ENCODE data around the gene MSI2. TPM values are rescaled to one million over a fixed set of nuclear protein-coding genes. Genes with fewer than 3 reads are reported as not detected.

The MSI2 gene
- total and polyA plus RNA-seq, 9 of the 15 experiments (the other 6 are each of a cell fraction or from before 2014, with no cell fraction given) = 4.6 to 61.8 (median 42.4) TPM

DNA sequence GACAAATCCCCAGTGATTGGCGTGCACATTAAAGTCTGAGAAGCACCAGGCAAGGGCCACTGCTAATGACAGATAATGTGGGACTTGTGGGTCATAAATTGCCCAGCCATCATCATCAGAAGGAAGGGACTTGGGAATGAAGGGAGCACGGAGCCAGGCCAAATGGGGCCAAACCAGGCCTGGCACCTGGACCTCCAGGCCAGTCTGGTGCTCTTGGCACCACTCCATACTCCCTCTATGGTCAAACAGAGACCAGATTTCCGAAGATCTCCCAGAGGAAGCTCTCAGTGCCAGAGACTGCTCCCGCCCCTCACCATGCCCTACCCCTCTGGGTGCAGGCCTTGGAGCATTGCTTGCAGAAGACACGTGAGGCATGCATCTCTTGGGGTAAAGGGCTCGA is 346.6 kb downstream of the MSI2 start:
- ATAC-seq = no peak
- POLR2A ChIA-PET = interaction anchor here (1.4 kb wide), 1 partner anchor 13 kb away, joined by 3 read pairs; no protein-coding TSS in a partner anchor
- H3K4me2 ChIP-seq (ENCODE audit: insufficient read depth, low read length) = no peak overlapping the region
- no peak overlapping the region for H2AFZ ChIP-seq (ENCODE audit: low read depth, low read length)
- no peaks in the 10 kb centered on the region for H3K9me3 ChIP-seq (replicated peaks; ENCODE audit: control insufficient read depth, insufficient read depth, low read depth, low read length)
- 0 out of 2 replicates have a peak, but pooled peaks cover 2% of the 10 kb centered on the region for H4K20me1 ChIP-seq (replicated peaks; ENCODE audit: control insufficient read depth, insufficient read depth, low read length)
- no peak for FAIRE-seq
- peaks cover 10% of the 10 kb centered on the region; the same call in 2 of the 3 replicates for H3K36me3 ChIP-seq (ENCODE audit: control insufficient read depth, insufficient read depth, low read length)
- peaks cover 0 to 4% of the 10 kb centered on the region in 2 experiments; a peak in 2 of 5 replicates for H3K4me1 ChIP-seq (replicated peaks in 1 of 2; ENCODE audit: control insufficient read depth in 2 of 2, insufficient read depth in 2 of 2, low read length in 2 of 2)
- no TSS peak for BruUV-seq (replicated peaks)
- WGBS (ENCODE audit: insufficient coverage, low coverage, missing lambda C conversion rate) = 84% methylated on average over 5 of the region's 6 CpGs
- H3K27ac ChIP-seq (ENCODE audit: extremely low read depth, low read depth, low read length) = no peak overlapping the region
- CTCF ChIA-PET (ENCODE audit: low intra/inter-chr PET ratio) = no interaction called here
- TF ChIP-seq SRSF1 (IDR thresholded peaks at IDR 0.05; ENCODE audit: low read depth, low read length) = no peak
- TF ChIP-seq, protein P1, sequence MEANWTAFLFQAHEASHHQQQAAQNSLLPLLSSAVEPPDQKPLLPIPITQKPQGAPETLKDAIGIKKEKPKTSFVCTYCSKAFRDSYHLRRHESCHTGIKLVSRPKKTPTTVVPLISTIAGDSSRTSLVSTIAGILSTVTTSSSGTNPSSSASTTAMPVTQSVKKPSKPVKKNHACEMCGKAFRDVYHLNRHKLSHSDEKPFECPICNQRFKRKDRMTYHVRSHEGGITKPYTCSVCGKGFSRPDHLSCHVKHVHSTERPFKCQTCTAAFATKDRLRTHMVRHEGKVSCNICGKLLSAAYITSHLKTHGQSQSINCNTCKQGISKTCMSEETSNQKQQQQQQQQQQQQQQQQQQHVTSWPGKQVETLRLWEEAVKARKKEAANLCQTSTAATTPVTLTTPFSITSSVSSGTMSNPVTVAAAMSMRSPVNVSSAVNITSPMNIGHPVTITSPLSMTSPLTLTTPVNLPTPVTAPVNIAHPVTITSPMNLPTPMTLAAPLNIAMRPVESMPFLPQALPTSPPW (CRISPR knock-in tag; IDR thresholded peaks at IDR 0.05) = no peak
- no peak for TF ChIP-seq SAFB2 (IDR thresholded peaks at IDR 0.05; ENCODE audit: borderline replicate concordance, low read depth, low read length, severe bottlenecking)
- TF ChIP-seq DIDO1 (tag; IDR thresholded peaks at IDR 0.05; ENCODE audit: low read depth) = no peak
- no peak for TF ChIP-seq MXI1 (IDR thresholded peaks at IDR 0.05; ENCODE audit: low read depth, low read length)
- no peak for TF ChIP-seq MEF2A (IDR thresholded peaks at IDR 0.05; ENCODE audit: control insufficient read depth, low read depth, low read length)
- no peak for TF ChIP-seq NBN (IDR thresholded peaks at IDR 0.05; ENCODE audit: low read depth)
- TF ChIP-seq JUN (IDR thresholded peaks at IDR 0.05; ENCODE audit: borderline replicate concordance, low read depth, low read length) = no peak
- no peak for TF ChIP-seq JUN (CRISPR knock-in tag; IDR thresholded peaks at IDR 0.05; ENCODE audit: borderline replicate concordance)
- H3K79me2 ChIP-seq (ENCODE audit: control insufficient read depth, insufficient read depth, low read length) = no peaks in the 10 kb centered on the region
- no peak overlapping the region for H3K9ac ChIP-seq (ENCODE audit: insufficient read depth in 1 of 2, low read depth in 2 of 2, low read length in 2 of 2)
- no peak for DNase-seq (ENCODE audit: extremely low read depth in 1 of 4, low spot score in 3 of 4)
- intact Hi-C loops (cut with micrococcal nuclease) (no loop called here), in situ Hi-C loops (cut with MboI) (no loop called here)
- H3K27me3 ChIP-seq (ENCODE audit: control insufficient read depth in 2 of 2, insufficient read depth in 2 of 2, low read length in 2 of 2) = no peaks in the 10 kb centered on the region
- no peaks in the 10 kb centered on the region for H3K9me1 ChIP-seq (ENCODE audit: control insufficient read depth, insufficient read depth, low read length)
- H3K4me3 ChIP-seq = no peak overlapping the region

All from K562 (cell line).